H1 (cell line): ENCODE measurements around the gene SPRYD3. TPM values are rescaled to one million over a fixed set of nuclear protein-coding genes. Genes with fewer than 3 reads are reported as not detected.

Source experiments
- CTCF ChIA-PET: fragments of 300-600 bp; sonication (Branson Sonifier 250); formaldehyde crosslinking; loops from one replicate; lab custom pipeline; 2021; ENCODE audit not compliant: partially characterized antibody; lab: Charles Lee
- POLR2A ChIA-PET: fragments of 300-600 bp; sonication (Branson Sonifier 250); formaldehyde crosslinking; loops from one replicate; lab custom pipeline; 2021; ENCODE audit warnings: inconsistent platforms; ENCODE audit not compliant: partially characterized antibody; lab: Charles Lee
- DNase-seq, 2 experiments: peaks; one replicate each; pipeline versions ENCODE4 v3.0.0 to v3.0.0-alpha.2; 2010 to 2022; ENCODE audit warnings: low spot score in 2 of 2, low read depth in 1 of 2, mixed read lengths in 1 of 2
- FAIRE-seq: peaks from 2 replicates; lab custom pipeline; 2011; peaks lifted over from hg19 to GRCh38; lab: Jason Lieb, UNC
- H2AFZ ChIP-seq: 2 replicates; pipeline ENCODE4 v1.8.1; 2012; ENCODE audit warnings: low read length, inconsistent platforms
- H2AK5ac ChIP-seq: 2 replicates; pipeline ENCODE4 v1.6.1; 2013; ENCODE audit warnings: low read depth, low read length
- H2BK120ac ChIP-seq: replicated peaks from 2 replicates; pipeline ENCODE3; 2013; ENCODE audit warnings: low read depth, low read length, inconsistent platforms
- H2BK12ac ChIP-seq: 2 replicates; pipeline ENCODE4 v1.6.1; 2013; ENCODE audit warnings: low read depth, low read length
- H2BK15ac ChIP-seq: 2 replicates; pipeline ENCODE4 v1.6.1; 2013; ENCODE audit warnings: low read length
- H2BK20ac ChIP-seq: 2 replicates; pipeline ENCODE4 v1.6.1; 2013; ENCODE audit warnings: low read length
- H2BK5ac ChIP-seq: 2 replicates; pipeline ENCODE4 v1.6.1; 2013; ENCODE audit warnings: low read depth, low read length
- H3K14ac ChIP-seq: 2 replicates; pipeline ENCODE4 v1.6.1; 2013; ENCODE audit warnings: inconsistent platforms; ENCODE audit not compliant: insufficient read length
- H3K18ac ChIP-seq: 2 replicates; pipeline ENCODE4 v1.6.1; 2013; ENCODE audit warnings: low read length; ENCODE audit errors: extremely low read depth
- H3K23ac ChIP-seq: 2 replicates; pipeline ENCODE4 v1.6.1; 2013; ENCODE audit warnings: inconsistent platforms; ENCODE audit not compliant: insufficient read length
- H3K23me2 ChIP-seq: 2 replicates; pipeline ENCODE4 v1.6.1; 2013; ENCODE audit warnings: low read depth, low read length
- H3K27ac ChIP-seq: 2 replicates; pipeline ENCODE4 v1.6.1; 2011; ENCODE audit warnings: low read depth, low read length, inconsistent platforms
- H3K27me3 ChIP-seq, 4 experiments: replicated peaks in 1 of 4; 1 replicate in 1 of 4; 2 replicates in 3 of 4; pipeline versions ENCODE4 v1.6.1 to v1.8.1; 2011 to 2013; ENCODE audit warnings: low read length in 3 of 4, mild to moderate bottlenecking in 3 of 4, inconsistent platforms in 2 of 4, mixed read lengths in 2 of 4, moderate library complexity in 1 of 4; ENCODE audit not compliant: control insufficient read depth in 3 of 4, insufficient read depth in 3 of 4; ENCODE audit errors: extremely low read depth in 1 of 4
- H3K36me3 ChIP-seq, 4 experiments: 2 replicates each; pipeline versions ENCODE4 v1.6.1 to v1.8.1; 2011 to 2013; ENCODE audit warnings: mild to moderate bottlenecking in 4 of 4, low read length in 3 of 4, moderate library complexity in 2 of 4, control low read depth in 1 of 4, inconsistent platforms in 1 of 4; ENCODE audit not compliant: insufficient read depth in 4 of 4, control insufficient read depth in 2 of 4
- H3K4ac ChIP-seq: replicated peaks from 2 replicates; pipeline ENCODE3; 2013; ENCODE audit warnings: low read length, low read depth, mixed read lengths, inconsistent platforms; ENCODE audit not compliant: insufficient read length
- H3K4me1 ChIP-seq, 4 experiments: replicated peaks in 1 of 4; 1 replicate in 1 of 4; 2 replicates in 3 of 4; pipeline versions ENCODE4 v1.6.1 to v1.8.1; 2011 to 2013; ENCODE audit warnings: low read length in 3 of 4, inconsistent platforms in 2 of 4, mixed read lengths in 1 of 4; ENCODE audit not compliant: insufficient read depth in 4 of 4, control insufficient read depth in 3 of 4
- H3K4me2 ChIP-seq, 2 experiments: 2 replicates each; pipeline versions ENCODE4 v1.6.1 to v1.8.1; 2011 to 2013; ENCODE audit warnings: low read depth in 2 of 2, low read length in 2 of 2, control low read depth in 1 of 2, inconsistent platforms in 1 of 2, mild to moderate bottlenecking in 1 of 2; ENCODE audit not compliant: insufficient read depth in 1 of 2
- H3K4me3 ChIP-seq, 4 experiments: fragments of 200-600, 300-600 bp in 1 of 4; sonication (generic), shearing (Covaris generic), sonication (Bioruptor Twin) in 1 of 4; 2 replicates each; pipeline versions ENCODE4 v1.5.1 to v1.8.1; 2011 to 2016; ENCODE audit warnings: low read length in 4 of 4, low read depth in 3 of 4, control low read depth in 2 of 4, inconsistent platforms in 2 of 4, mild to moderate bottlenecking in 2 of 4, mixed read lengths in 1 of 4, moderate library complexity in 1 of 4; ENCODE audit not compliant: insufficient read depth in 2 of 4; ENCODE audit errors: extremely low read depth in 1 of 4
- H3K56ac ChIP-seq: replicated peaks from 2 replicates; pipeline ENCODE3; 2013; ENCODE audit warnings: low read depth, mild to moderate bottlenecking, mixed read lengths, low read length, inconsistent platforms; ENCODE audit not compliant: insufficient read length
- H3K79me1 ChIP-seq: 2 replicates; pipeline ENCODE4 v1.6.1; 2013; ENCODE audit warnings: low read depth, low read length, control low read depth
- H3K79me2 ChIP-seq, 2 experiments: 2 replicates each; pipeline versions ENCODE4 v1.6.1 to v1.8.1; 2012 to 2013; ENCODE audit warnings: low read length in 2 of 2, mild to moderate bottlenecking in 2 of 2, inconsistent platforms in 1 of 2; ENCODE audit not compliant: insufficient read depth in 2 of 2, control insufficient read depth in 1 of 2
- H3K9ac ChIP-seq, 4 experiments: replicated peaks in 1 of 4; 1 replicate in 1 of 4; 2 replicates in 3 of 4; pipeline versions ENCODE4 v1.6.1 to v1.8.1; 2011 to 2013; ENCODE audit warnings: low read depth in 3 of 4, low read length in 3 of 4, control low read depth in 2 of 4, mild to moderate bottlenecking in 2 of 4, moderate library complexity in 2 of 4, inconsistent platforms in 1 of 4; ENCODE audit errors: extremely low read depth in 1 of 4
- H3K9me3 ChIP-seq, 2 experiments: 2 replicates each; pipeline versions ENCODE4 v1.6.1 to v1.8.1; 2012 to 2013; ENCODE audit warnings: mild to moderate bottlenecking in 2 of 2, moderate library complexity in 2 of 2, control low read depth in 1 of 2, inconsistent platforms in 1 of 2, low read depth in 1 of 2, low read length in 1 of 2, mixed read lengths in 1 of 2; ENCODE audit not compliant: insufficient read depth in 2 of 2
- H4K20me1 ChIP-seq, 2 experiments: replicated peaks in 1 of 2; 2 replicates each; pipeline versions ENCODE3 to v1.8.1; 2011 to 2013; ENCODE audit warnings: inconsistent platforms in 2 of 2, low read length in 2 of 2, mild to moderate bottlenecking in 1 of 2; ENCODE audit not compliant: insufficient read depth in 2 of 2, control insufficient read depth in 1 of 2
- H4K5ac ChIP-seq: 2 replicates; pipeline ENCODE4 v1.6.1; 2013; ENCODE audit warnings: low read length, low read depth, mixed read lengths, inconsistent platforms; ENCODE audit not compliant: insufficient read length
- H4K8ac ChIP-seq: 2 replicates; pipeline ENCODE4 v1.8.0; 2013; ENCODE audit warnings: mild to moderate bottlenecking, moderate library complexity, low read length, inconsistent platforms; ENCODE audit not compliant: insufficient read depth; ENCODE audit errors: extremely low read depth
- H4K91ac ChIP-seq: replicated peaks from 2 replicates; pipeline ENCODE3; 2013; ENCODE audit warnings: low read length, mixed read lengths, inconsistent platforms; ENCODE audit not compliant: insufficient read length
- ASH2L ChIP-seq: fragments of 200-600, 300-600 bp; sonication (generic); IDR thresholded peaks from one replicate; pipeline ENCODE4 v1.7.1; 2017; ENCODE audit warnings: low read length
- CREB1 ChIP-seq: IDR thresholded peaks from 2 replicates; pipeline ENCODE4 v1.6.1; 2012; ENCODE audit warnings: inconsistent platforms
- KDM4A ChIP-seq: IDR thresholded peaks from one replicate; pipeline ENCODE4 v1.7.1; 2012; ENCODE audit warnings: low read depth, mild to moderate bottlenecking, moderate library complexity, low read length, inconsistent platforms; ENCODE audit not compliant: severe bottlenecking
- RAD21 ChIP-seq, 2 experiments: IDR thresholded peaks in 1 of 2; conservative IDR thresholded peaks in 1 of 2; 2 replicates each; pipeline ENCODE4 v1.6.1; 2011; ENCODE audit warnings: low read depth in 2 of 2, low read length in 2 of 2, improper control_type of control experiment in 1 of 2, inconsistent platforms in 1 of 2, mild to moderate bottlenecking in 1 of 2, moderate library complexity in 1 of 2
- SIN3A ChIP-seq, 2 experiments: IDR thresholded peaks in 1 of 2; conservative IDR thresholded peaks in 1 of 2; 2 replicates each; pipeline ENCODE4 v1.6.1; 2011 to 2012; ENCODE audit warnings: low read length in 2 of 2, improper control_type of control experiment in 1 of 2, low read depth in 1 of 2, mild to moderate bottlenecking in 1 of 2
- SP1 ChIP-seq: IDR thresholded peaks from 2 replicates; pipeline ENCODE4 v1.6.1; 2011; ENCODE audit warnings: low read depth, low read length
- WGBS, 2 experiments: shearing (Covaris generic) in 1 of 2; methylation state at CpG; one replicate each; pipeline versions ENCODE4 v1.1.6 to v1.1.7; 2013 to 2015; ENCODE audit warnings: low lambda C conversion rate in 2 of 2, mixed read lengths in 2 of 2, inconsistent platforms in 1 of 2, low coverage in 1 of 2, missing lambda C conversion rate in 1 of 2; ENCODE audit not compliant: insufficient replicate concordance in 2 of 2, insufficient coverage in 1 of 2, insufficient read length in 1 of 2; ENCODE audit errors: extremely low coverage in 1 of 2, missing lambda C conversion rate in 1 of 2; 5-methylcytosine and 5-hydroxymethylcytosine counted together
- polyA plus RNA-seq, 7 experiments: library from polyadenylated mRNA; depleted of rRNA in 3 of 7; stranded (reverse) in 5 of 7; unstranded in 2 of 7; fragments of >200 nt in 5 of 7; fragments of 200-250 nt in 2 of 7; gene quantifications; 1 replicate in 5 of 7; 2 replicates in 1 of 7; 4 replicates in 1 of 7; pipeline versions ENCODE4 v1.2.1 to v1.2.3, GENCODE V29; 2011 to 2013; ENCODE audit warnings: missing spikeins in 2 of 7, mixed read lengths in 2 of 7
- total RNA-seq: library from RNA; stranded (reverse); fragmentation: NEBNext Ultra II Directional; extraction: Animal tissue kit (Norgen Biotek cat#: 25700); gene quantifications from 2 replicates; pipeline ENCODE4 v1.2.1, GENCODE V29; 2021
- TF ChIP-seq, protein P1 (sequence below), 3 experiments: IDR thresholded peaks; 1 replicate in 2 of 3; 2 replicates in 1 of 3; pipeline versions ENCODE4 v1.5.1 to v1.6.1; 2011; ENCODE audit warnings: low read length in 3 of 3, mild to moderate bottlenecking in 3 of 3, inconsistent platforms in 2 of 3, low read depth in 1 of 3, moderate library complexity in 1 of 3; ENCODE audit not compliant: insufficient read depth in 1 of 3; ENCODE audit errors: control extremely low read depth in 1 of 3

SPRYD3 gene
- total and polyA plus RNA-seq, 2 of the 8 experiments (the other 6 are each of a cell fraction or from before 2014, with no cell fraction given) = 6.8 to 8.0 TPM

DNA sequence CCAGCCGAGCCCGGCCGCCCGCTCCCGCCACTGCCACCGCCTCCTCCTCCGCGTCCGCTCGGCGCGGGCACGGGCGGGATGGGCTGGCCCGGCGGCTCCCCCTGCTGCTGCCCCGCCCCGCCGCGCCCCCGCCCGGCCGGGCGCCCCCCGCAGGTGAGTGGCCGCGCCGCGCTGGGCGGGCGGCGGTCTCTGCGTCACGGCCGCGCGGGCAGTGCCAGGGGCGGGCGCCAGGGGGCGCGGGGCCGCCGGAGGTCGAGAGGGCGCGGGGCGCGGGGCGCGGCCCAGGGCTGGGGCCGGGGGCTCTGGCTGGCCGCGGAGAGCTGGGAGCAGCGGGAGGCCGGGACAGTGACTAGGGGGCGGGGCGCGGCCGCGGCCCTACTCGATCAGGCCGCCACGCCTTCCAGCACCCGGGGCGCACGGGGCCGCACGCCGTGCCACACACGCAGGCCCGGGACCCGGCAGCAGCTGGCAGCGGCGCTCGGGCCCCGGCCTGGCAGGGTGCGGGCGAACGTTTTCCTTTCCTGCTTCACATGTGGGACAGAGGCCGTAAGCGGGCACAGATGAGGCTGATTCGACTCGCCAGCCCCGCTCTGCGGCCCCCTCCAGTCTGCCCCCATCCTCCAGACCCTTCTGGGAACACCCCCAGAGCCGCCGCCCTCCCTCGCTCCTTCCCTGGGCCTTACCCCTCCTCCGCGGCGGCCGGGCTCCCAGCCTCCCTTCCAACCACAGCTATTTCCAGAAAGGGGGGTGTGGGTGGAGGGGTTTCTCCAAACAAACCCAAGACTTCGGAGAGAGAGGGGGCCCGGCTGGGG, 31.8 kb downstream of the SPRYD3 start:
- Histone ChIP-seq H3K9me3 (no peaks in the 10 kb centered on the region), H2BK15ac (no peak overlapping the region), H3K4ac (no peak overlapping the region)
- TF ChIP-seq RAD21 (IDR thresholded peaks at IDR 0.05 in 1 of 2, conservative IDR thresholded peaks at IDR 0.05 in 1 of 2; ENCODE audit: low read depth in 2 of 2, low read length in 2 of 2) (0 out of 4 replicates have a peak, but pooled peaks of 1 of the 2 experiments have one; percentile 6), KDM4A (peak; percentile 48), SIN3A (conservative IDR thresholded peaks at IDR 0.05 in 1 of 2, IDR thresholded peaks at IDR 0.05 in 1 of 2; ENCODE audit: low read depth in 1 of 2, low read length in 2 of 2) (0 out of 4 replicates have a peak, but pooled peaks of 1 of the 2 experiments have one; percentile 33), SP1 (no peak), ASH2L (no peak), CREB1 (peak; percentile 51; the same call in 1 of the 2 replicates)
- TF ChIP-seq, protein P1, sequence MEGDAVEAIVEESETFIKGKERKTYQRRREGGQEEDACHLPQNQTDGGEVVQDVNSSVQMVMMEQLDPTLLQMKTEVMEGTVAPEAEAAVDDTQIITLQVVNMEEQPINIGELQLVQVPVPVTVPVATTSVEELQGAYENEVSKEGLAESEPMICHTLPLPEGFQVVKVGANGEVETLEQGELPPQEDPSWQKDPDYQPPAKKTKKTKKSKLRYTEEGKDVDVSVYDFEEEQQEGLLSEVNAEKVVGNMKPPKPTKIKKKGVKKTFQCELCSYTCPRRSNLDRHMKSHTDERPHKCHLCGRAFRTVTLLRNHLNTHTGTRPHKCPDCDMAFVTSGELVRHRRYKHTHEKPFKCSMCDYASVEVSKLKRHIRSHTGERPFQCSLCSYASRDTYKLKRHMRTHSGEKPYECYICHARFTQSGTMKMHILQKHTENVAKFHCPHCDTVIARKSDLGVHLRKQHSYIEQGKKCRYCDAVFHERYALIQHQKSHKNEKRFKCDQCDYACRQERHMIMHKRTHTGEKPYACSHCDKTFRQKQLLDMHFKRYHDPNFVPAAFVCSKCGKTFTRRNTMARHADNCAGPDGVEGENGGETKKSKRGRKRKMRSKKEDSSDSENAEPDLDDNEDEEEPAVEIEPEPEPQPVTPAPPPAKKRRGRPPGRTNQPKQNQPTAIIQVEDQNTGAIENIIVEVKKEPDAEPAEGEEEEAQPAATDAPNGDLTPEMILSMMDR (IDR thresholded peaks at IDR 0.05; ENCODE audit: control extremely low read depth in 1 of 3, insufficient read depth in 1 of 3, low read depth in 1 of 3, low read length in 3 of 3) = peak in 2 of 3 experiments; percentile 20 to 48; a peak in 3 of 4 replicates
- TF ChIP-seq, all 59 proteins: peak for 5
- no peak overlapping the region for H2BK5ac ChIP-seq
- no peak overlapping the region for H3K56ac ChIP-seq
- peaks cover 9 to 24% of the 10 kb centered on the region in 2 experiments for H4K20me1 ChIP-seq
- no peak overlapping the region; a peak in 2 of 7 replicates for H3K9ac ChIP-seq
- H3K79me1 ChIP-seq = peaks cover 7% of the 10 kb centered on the region; the same call in 1 of the 2 replicates
- peak overlapping the region; percentile 3 for H4K91ac ChIP-seq
- no peak overlapping the region for H3K27ac ChIP-seq
- H3K23me2 ChIP-seq = peaks cover 24% of the 10 kb centered on the region
- no peak for FAIRE-seq
- H3K4me1 ChIP-seq = peaks cover 29 to 75% (median 53%) of the 10 kb centered on the region in 4 experiments
- ChIA-PET CTCF (interaction anchor here (0.6 to 15.7 kb wide), 22 partner anchors 9 to 853 kb away, joined by 3 to 258 read pairs (median 5); partner anchors contain the start of genes CSAD and SOAT2), POLR2A (interaction anchor here (0.6 to 35.6 kb wide), 10 partner anchors 9 to 897 kb away, joined by 3 to 711 read pairs (median 4); partner anchors contain the start of genes CSAD, EIF4B, IGFBP6 and ZNF740)
- WGBS, 2 experiments = 3% methylated on average over 24 of the region's 94 CpGs; no CpG with 5 or more reads in 1 of the 2 experiments
- no peak overlapping the region; the same call in 1 of the 2 replicates for H2BK20ac ChIP-seq
- no peak overlapping the region for H4K5ac ChIP-seq
- peak overlapping the region; percentile 98 to 99 for H3K4me2 ChIP-seq
- H3K14ac ChIP-seq = no peak overlapping the region
- H2BK120ac ChIP-seq = no peak overlapping the region
- no peak overlapping the region for H2AFZ ChIP-seq
- no peak overlapping the region for H2BK12ac ChIP-seq
- H3K79me2 ChIP-seq = no peaks in the 10 kb centered on the region
- peaks cover 0 to 20% (median 17%) of the 10 kb centered on the region in 4 experiments; a peak in 6 of 7 replicates for H3K27me3 ChIP-seq
- peaks cover 0 to 9% (median 0%) of the 10 kb centered on the region in 4 experiments; a peak in 1 of 8 replicates for H3K36me3 ChIP-seq
- no peak overlapping the region; the same call in 1 of the 2 replicates for H2AK5ac ChIP-seq
- H3K23ac ChIP-seq = no peak overlapping the region
- no peak overlapping the region for H4K8ac ChIP-seq
- DNase-seq = peak in 1 of 2 experiments; percentile 83
- peak overlapping the region; percentile 34 to 94 (median 50); a peak in 6 of 8 replicates for H3K4me3 ChIP-seq
- H3K18ac ChIP-seq = peak overlapping the region; percentile 83; the same call in 1 of the 2 replicates
